ENCODE results near the gene MAP4K4. TPM values are rescaled to one million over a fixed set of nuclear protein-coding genes. Genes with fewer than 3 reads are reported as not detected.

The MAP4K4 gene
- total RNA-seq, 1 donor from 2014 or later: 165 TPM

GRCh38 chr2:101793277-101793969 lies 95.9 kb downstream of the MAP4K4 start:
- no peak for DNase-seq

GRCh38 chr2:101794141-101794540 lies 96.6 kb downstream of the MAP4K4 start:
- no peak for DNase-seq

- no peak for DNase-seq
Measured at GRCh38 chr2:101795033-101795432, 97.5 kb downstream of the MAP4K4 start.

GRCh38 chr2:101796825-101797600 lies 99.5 kb downstream of the MAP4K4 start:
- DNase-seq: no peak

GRCh38 chr2:101801496-101801895 lies 104.0 kb downstream of the MAP4K4 start:
- no peak for DNase-seq

GRCh38 chr2:101802329-101802728 lies 104.8 kb downstream of the MAP4K4 start:
- DNase-seq: no peak

- DNase-seq: no peak
Measured at GRCh38 chr2:101803128-101803527, 105.6 kb downstream of the MAP4K4 start.

GRCh38 chr2:101803945-101804696 lies 106.6 kb downstream of the MAP4K4 start:
- no peak for DNase-seq

- DNase-seq: no peak
Measured at GRCh38 chr2:101805152-101806088, 107.9 kb downstream of the MAP4K4 start.

GRCh38 chr2:101806123-101806522 lies 108.6 kb downstream of the MAP4K4 start:
- no peak for DNase-seq

- no peak for DNase-seq
Measured at GRCh38 chr2:101806701-101807100, 109.2 kb downstream of the MAP4K4 start.

GRCh38 chr2:101807242-101807641 lies 109.7 kb downstream of the MAP4K4 start:
- DNase-seq: no peak

GRCh38 chr2:101808006-101808562 lies 110.6 kb downstream of the MAP4K4 start:
- no peak for DNase-seq

GRCh38 chr2:101809698-101810097 lies 112.2 kb downstream of the MAP4K4 start:
- no peak for DNase-seq

- no peak for DNase-seq
Measured at GRCh38 chr2:101811226-101812015, 113.9 kb downstream of the MAP4K4 start.

- DNase-seq: no peak
Measured at GRCh38 chr2:101812226-101812625, 114.7 kb downstream of the MAP4K4 start.

GRCh38 chr2:101814752-101815151 lies 117.2 kb downstream of the MAP4K4 start:
- no peak for DNase-seq

GRCh38 chr2:101815154-101815553 lies 117.6 kb downstream of the MAP4K4 start:
- no peak for DNase-seq

- DNase-seq: no peak
Measured at GRCh38 chr2:101815739-101816391, 118.4 kb downstream of the MAP4K4 start.

- no peak for DNase-seq
Measured at GRCh38 chr2:101816598-101816997, 119.1 kb downstream of the MAP4K4 start.
